HEK293 (cell line): ENCODE measurements around the gene PER1.

Experiments used
- CTCF ChIP-seq: fragments of 450-650 bp; formaldehyde crosslinking; IDR thresholded peaks from 2 replicates; pipeline ENCODE4 v1.5.1; 2016; ENCODE audit warnings: missing biosample characterization, missing genetic modification characterization
- ELK4 ChIP-seq: IDR thresholded peaks from 2 replicates; pipeline ENCODE4 v1.6.1; 2011; ENCODE audit warnings: mild to moderate bottlenecking, low read depth, low read length, borderline replicate concordance
- MYNN ChIP-seq: fragments of 450-650 bp; formaldehyde crosslinking; IDR thresholded peaks from 2 replicates; pipeline ENCODE4 v1.5.1; 2016; ENCODE audit warnings: missing biosample characterization, missing genetic modification characterization, borderline replicate concordance
- REST ChIP-seq: fragments of 450-650 bp; formaldehyde crosslinking; IDR thresholded peaks from 2 replicates; pipeline ENCODE4 v1.5.1; 2016; ENCODE audit warnings: missing biosample characterization, missing genetic modification characterization
- SP2 ChIP-seq: fragments of 450-650 bp; formaldehyde crosslinking; IDR thresholded peaks from 2 replicates; pipeline ENCODE4 v1.5.1; 2016; ENCODE audit warnings: missing biosample characterization, missing genetic modification characterization
- TCF7L2 ChIP-seq: IDR thresholded peaks from 2 replicates; pipeline ENCODE4 v1.6.1; 2011; ENCODE audit warnings: low read depth, mild to moderate bottlenecking, inconsistent platforms, low read length, moderate library complexity, borderline replicate concordance
- ZBTB1 ChIP-seq: fragments of 450-650 bp; formaldehyde crosslinking; IDR thresholded peaks from 2 replicates; pipeline ENCODE4 v1.5.1; 2016; ENCODE audit warnings: missing biosample characterization, missing genetic modification characterization
- ZBTB10 ChIP-seq: fragments of 450-650 bp; formaldehyde crosslinking; IDR thresholded peaks from 2 replicates; pipeline ENCODE4 v1.5.1; 2016; ENCODE audit warnings: missing biosample characterization, missing genetic modification characterization
- ZNF10 ChIP-seq: fragments of 450-650 bp; formaldehyde crosslinking; IDR thresholded peaks from 2 replicates; pipeline ENCODE4 v1.5.1; 2017; ENCODE audit warnings: missing biosample characterization, missing genetic modification characterization
- ZNF138 ChIP-seq: fragments of 450-650 bp; formaldehyde crosslinking; IDR thresholded peaks from 2 replicates; pipeline ENCODE4 v1.5.1; 2016; ENCODE audit warnings: missing biosample characterization, missing genetic modification characterization, borderline replicate concordance
- ZNF37A ChIP-seq: fragments of 450-650 bp; IDR thresholded peaks from 2 replicates; pipeline ENCODE4 v1.5.1; 2018; ENCODE audit warnings: missing biosample characterization, missing genetic modification characterization
- ZNF777 ChIP-seq: fragments of 450-650 bp; formaldehyde crosslinking; IDR thresholded peaks from 2 replicates; pipeline ENCODE4 v1.5.1; 2017; ENCODE audit warnings: missing biosample characterization, missing genetic modification characterization, borderline replicate concordance

- TF ChIP-seq ZNF138 (tag by site-specific recombination) (no peak), ZNF37A (tag by site-specific recombination) (no peak), CTCF (peak; percentile 55), ZBTB1 (tag by site-specific recombination) (no peak), MYNN (tag by site-specific recombination) (no peak), ZNF777 (tag by site-specific recombination) (no peak), ELK4 (no peak), REST (no peak), SP2 (tag by site-specific recombination) (no peak), ZBTB10 (tag by site-specific recombination) (no peak), TCF7L2 (no peak), ZNF10 (no peak)
These were observed 42.3 kb downstream of the PER1 start for GRCh38 chr17:8109661-8110455.
